ENCODE measurements around the gene MRPL10. TPM values are rescaled to one million over a fixed set of nuclear protein-coding genes. Genes with fewer than 3 reads are reported as not detected.

Gene MRPL10
- total and polyA plus RNA-seq, 2 experiments from 2014 or later = 50.2 to 74.7 TPM

DNA sequence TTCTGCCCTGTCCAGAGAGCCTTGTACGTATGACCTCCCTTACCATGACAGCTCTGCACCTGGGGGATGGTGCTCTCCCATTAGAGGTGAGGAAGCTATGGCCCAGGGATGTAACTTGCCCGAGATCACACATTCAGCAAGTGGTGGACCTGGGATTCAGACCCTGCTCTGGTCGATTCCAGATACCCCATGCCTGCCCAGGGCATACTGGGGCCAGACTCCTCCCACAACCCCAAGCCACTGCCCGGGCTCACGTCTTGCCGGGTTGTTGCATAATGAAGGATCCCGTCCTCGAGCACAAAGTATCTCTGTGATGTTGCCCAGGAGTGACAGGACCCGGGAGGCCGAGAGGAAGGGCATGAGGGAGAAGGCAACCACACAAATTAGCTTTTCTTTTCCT lies 11.9 kb downstream of the MRPL10 start (continued):
- TF ChIP-seq, protein P1, sequence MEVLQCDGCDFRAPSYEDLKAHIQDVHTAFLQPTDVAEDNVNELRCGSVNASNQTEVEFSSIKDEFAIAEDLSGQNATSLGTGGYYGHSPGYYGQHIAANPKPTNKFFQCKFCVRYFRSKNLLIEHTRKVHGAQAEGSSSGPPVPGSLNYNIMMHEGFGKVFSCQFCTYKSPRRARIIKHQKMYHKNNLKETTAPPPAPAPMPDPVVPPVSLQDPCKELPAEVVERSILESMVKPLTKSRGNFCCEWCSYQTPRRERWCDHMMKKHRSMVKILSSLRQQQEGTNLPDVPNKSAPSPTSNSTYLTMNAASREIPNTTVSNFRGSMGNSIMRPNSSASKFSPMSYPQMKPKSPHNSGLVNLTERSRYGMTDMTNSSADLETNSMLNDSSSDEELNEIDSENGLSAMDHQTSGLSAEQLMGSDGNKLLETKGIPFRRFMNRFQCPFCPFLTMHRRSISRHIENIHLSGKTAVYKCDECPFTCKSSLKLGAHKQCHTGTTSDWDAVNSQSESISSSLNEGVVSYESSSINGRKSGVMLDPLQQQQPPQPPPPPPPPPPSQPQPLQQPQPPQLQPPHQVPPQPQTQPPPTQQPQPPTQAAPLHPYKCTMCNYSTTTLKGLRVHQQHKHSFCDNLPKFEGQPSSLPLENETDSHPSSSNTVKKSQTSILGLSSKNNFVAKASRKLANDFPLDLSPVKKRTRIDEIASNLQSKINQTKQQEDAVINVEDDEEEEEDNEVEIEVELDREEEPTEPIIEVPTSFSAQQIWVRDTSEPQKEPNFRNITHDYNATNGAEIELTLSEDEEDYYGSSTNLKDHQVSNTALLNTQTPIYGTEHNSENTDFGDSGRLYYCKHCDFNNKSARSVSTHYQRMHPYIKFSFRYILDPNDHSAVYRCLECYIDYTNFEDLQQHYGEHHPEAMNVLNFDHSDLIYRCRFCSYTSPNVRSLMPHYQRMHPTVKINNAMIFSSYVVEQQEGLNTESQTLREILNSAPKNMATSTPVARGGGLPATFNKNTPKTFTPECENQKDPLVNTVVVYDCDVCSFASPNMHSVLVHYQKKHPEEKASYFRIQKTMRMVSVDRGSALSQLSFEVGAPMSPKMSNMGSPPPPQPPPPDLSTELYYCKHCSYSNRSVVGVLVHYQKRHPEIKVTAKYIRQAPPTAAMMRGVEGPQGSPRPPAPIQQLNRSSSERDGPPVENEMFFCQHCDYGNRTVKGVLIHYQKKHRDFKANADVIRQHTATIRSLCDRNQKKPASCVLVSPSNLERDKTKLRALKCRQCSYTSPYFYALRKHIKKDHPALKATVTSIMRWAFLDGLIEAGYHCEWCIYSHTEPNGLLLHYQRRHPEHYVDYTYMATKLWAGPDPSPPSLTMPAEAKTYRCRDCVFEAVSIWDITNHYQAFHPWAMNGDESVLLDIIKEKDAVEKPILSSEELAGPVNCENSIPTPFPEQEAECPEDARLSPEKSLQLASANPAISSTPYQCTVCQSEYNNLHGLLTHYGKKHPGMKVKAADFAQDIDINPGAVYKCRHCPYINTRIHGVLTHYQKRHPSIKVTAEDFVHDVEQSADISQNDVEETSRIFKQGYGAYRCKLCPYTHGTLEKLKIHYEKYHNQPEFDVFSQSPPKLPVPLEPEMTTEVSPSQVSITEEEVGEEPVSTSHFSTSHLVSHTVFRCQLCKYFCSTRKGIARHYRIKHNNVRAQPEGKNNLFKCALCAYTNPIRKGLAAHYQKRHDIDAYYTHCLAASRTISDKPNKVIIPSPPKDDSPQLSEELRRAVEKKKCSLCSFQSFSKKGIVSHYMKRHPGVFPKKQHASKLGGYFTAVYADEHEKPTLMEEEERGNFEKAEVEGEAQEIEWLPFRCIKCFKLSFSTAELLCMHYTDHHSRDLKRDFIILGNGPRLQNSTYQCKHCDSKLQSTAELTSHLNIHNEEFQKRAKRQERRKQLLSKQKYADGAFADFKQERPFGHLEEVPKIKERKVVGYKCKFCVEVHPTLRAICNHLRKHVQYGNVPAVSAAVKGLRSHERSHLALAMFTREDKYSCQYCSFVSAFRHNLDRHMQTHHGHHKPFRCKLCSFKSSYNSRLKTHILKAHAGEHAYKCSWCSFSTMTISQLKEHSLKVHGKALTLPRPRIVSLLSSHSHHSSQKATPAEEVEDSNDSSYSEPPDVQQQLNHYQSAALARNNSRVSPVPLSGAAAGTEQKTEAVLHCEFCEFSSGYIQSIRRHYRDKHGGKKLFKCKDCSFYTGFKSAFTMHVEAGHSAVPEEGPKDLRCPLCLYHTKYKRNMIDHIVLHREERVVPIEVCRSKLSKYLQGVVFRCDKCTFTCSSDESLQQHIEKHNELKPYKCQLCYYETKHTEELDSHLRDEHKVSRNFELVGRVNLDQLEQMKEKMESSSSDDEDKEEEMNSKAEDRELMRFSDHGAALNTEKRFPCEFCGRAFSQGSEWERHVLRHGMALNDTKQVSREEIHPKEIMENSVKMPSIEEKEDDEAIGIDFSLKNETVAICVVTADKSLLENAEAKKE (CRISPR knock-in tag; IDR thresholded peaks at IDR 0.05) = no peak
- TF ChIP-seq NANOG (IDR thresholded peaks at IDR 0.05; ENCODE audit: borderline replicate concordance) (no peak), EZH2 (IDR thresholded peaks at IDR 0.05; ENCODE audit: low read depth, unreplicated experiment) (no peak), CREB1 (CRISPR knock-in tag; IDR thresholded peaks at IDR 0.05; ENCODE audit: low read depth) (no peak)
- TF ChIP-seq, protein P2, sequence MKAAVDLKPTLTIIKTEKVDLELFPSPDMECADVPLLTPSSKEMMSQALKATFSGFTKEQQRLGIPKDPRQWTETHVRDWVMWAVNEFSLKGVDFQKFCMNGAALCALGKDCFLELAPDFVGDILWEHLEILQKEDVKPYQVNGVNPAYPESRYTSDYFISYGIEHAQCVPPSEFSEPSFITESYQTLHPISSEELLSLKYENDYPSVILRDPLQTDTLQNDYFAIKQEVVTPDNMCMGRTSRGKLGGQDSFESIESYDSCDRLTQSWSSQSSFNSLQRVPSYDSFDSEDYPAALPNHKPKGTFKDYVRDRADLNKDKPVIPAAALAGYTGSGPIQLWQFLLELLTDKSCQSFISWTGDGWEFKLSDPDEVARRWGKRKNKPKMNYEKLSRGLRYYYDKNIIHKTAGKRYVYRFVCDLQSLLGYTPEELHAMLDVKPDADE (IDR thresholded peaks at IDR 0.05) = no peak

DNA sequence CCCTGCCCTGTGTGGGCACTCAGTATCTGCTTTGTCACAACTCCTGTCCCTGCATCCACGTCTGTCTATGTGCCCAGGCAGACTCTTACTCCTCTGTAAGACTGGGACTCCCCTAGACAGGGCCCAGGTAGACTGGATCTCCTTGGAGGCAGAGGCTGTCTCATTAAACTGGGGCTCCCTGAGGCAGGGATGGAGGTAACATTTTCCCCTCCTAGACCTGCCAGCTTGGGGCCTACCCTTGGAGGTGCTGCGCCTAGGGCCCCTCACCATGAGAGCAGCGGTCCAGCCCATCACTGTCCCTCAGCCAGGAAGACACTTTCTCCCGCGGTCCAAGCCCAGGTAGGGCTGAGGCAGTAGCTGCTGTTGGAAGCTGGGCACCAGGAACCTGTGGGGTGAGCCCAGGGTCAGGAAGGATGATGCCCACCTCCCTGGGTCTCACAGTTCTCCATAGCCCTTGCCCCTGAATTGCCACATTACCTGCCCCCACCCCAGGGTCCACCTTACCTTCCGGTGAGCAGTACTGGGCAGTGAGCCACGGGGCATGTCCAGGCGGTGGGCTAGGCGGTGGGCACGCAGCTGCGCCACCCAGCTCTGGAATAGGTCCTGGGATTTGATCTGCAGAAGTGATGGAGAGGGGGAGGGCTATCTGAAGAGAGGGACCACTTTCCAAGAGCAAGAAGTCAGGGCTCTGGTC lies 13.2 kb downstream of the MRPL10 start:
- Mint-ChIP-seq H3K4me1 (peaks cover 16% of the 10 kb centered on the region), H3K36me3 (ENCODE audit: low read depth) (peaks cover 4% of the 10 kb centered on the region; the same call in 2 of the 3 replicates), H3K27ac (no peak overlapping the region), H3K9me3 (no peaks in the 10 kb centered on the region), H3K27me3 (ENCODE audit: insufficient read depth, low read depth, poor library complexity) (peaks cover 8% of the 10 kb centered on the region), H3K4me3 (no peak overlapping the region)
- Histone ChIP-seq H3K4me1 (ENCODE audit: insufficient read depth) (peaks cover 14% of the 10 kb centered on the region; the same call in 1 of the 2 replicates), H3K36me3 (ENCODE audit: insufficient read depth) (no peaks in the 10 kb centered on the region), H3F3A (replicated peaks; ENCODE audit: low read depth) (no peaks in the 10 kb centered on the region), H3K79me2 (replicated peaks; ENCODE audit: insufficient read depth) (no peaks in the 10 kb centered on the region), H4K20me1 (replicated peaks; ENCODE audit: insufficient read depth) (no peaks in the 10 kb centered on the region), H3K9me2 (ENCODE audit: insufficient read depth) (no peaks in the 10 kb centered on the region), H3K4me3 (no peak overlapping the region), H2AFZ (no peak overlapping the region), H3K27ac (ENCODE audit: low read depth) (no peak overlapping the region), H3K4me2 (no peak overlapping the region), H3K27me3 (ENCODE audit: insufficient read depth) (no peaks in the 10 kb centered on the region)
- no peak for DNase-seq (ENCODE audit: low spot score)
- ATAC-seq = no peak
- TF ChIP-seq CREB1 (CRISPR knock-in tag; IDR thresholded peaks at IDR 0.05; ENCODE audit: low read depth) (no peak), ZNF331 (CRISPR knock-in tag; IDR thresholded peaks at IDR 0.05; ENCODE audit: low read depth) (no peak), EZH2phosphoT487 (IDR thresholded peaks at IDR 0.05; ENCODE audit: unreplicated experiment) (no peak), JUNB (IDR thresholded peaks at IDR 0.05; ENCODE audit: unreplicated experiment) (no peak), EZH2 (IDR thresholded peaks at IDR 0.05; ENCODE audit: low read depth, unreplicated experiment) (no peak), STAT1 (IDR thresholded peaks at IDR 0.05; ENCODE audit: unreplicated experiment) (no peak), ZNF114 (CRISPR knock-in tag; IDR thresholded peaks at IDR 0.05) (no peak), NANOG (IDR thresholded peaks at IDR 0.05; ENCODE audit: borderline replicate concordance) (no peak)
- TF ChIP-seq, protein P3, sequence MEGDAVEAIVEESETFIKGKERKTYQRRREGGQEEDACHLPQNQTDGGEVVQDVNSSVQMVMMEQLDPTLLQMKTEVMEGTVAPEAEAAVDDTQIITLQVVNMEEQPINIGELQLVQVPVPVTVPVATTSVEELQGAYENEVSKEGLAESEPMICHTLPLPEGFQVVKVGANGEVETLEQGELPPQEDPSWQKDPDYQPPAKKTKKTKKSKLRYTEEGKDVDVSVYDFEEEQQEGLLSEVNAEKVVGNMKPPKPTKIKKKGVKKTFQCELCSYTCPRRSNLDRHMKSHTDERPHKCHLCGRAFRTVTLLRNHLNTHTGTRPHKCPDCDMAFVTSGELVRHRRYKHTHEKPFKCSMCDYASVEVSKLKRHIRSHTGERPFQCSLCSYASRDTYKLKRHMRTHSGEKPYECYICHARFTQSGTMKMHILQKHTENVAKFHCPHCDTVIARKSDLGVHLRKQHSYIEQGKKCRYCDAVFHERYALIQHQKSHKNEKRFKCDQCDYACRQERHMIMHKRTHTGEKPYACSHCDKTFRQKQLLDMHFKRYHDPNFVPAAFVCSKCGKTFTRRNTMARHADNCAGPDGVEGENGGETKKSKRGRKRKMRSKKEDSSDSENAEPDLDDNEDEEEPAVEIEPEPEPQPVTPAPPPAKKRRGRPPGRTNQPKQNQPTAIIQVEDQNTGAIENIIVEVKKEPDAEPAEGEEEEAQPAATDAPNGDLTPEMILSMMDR (conservative IDR thresholded peaks at IDR 0.05; ENCODE audit: low read depth in 2 of 2) = no peak
- TF ChIP-seq, protein P2 (IDR thresholded peaks at IDR 0.05) = no peak

Measured in GM23338 (cell line).